Tibial nerve (tissue), 4 donors: ENCODE data around the gene MED17.

Source experiments
- CTCF ChIP-seq, 5 experiments: fragments of 200-600 bp in 3 of 5; fragments of 450-650 bp in 2 of 5; sonication (generic) in 3 of 5; IDR thresholded peaks; one replicate each; pipeline ENCODE4 v1.5.1; 2016 to 2019; ENCODE audit warnings: antibody characterized with exemption in 5 of 5, mild to moderate bottlenecking in 3 of 5, moderate library complexity in 2 of 5
- EP300 ChIP-seq, 2 donors: sonication (generic); formaldehyde crosslinking; IDR thresholded peaks; one replicate each; pipeline ENCODE4 v1.6.1; 2017; ENCODE audit warnings: antibody characterized with exemption in 2 of 2, mild to moderate bottlenecking in 1 of 2

GRCh38 chr11:93796441-93797231 is 12.6 kb downstream of the MED17 start:
- TF ChIP-seq CTCF (IDR thresholded peaks at IDR 0.05) (no peak), EP300 (IDR thresholded peaks at IDR 0.05) (no peak)
